Endometrial microvascular endothelial cells (primary cell): ENCODE measurements around the gene ARRB2. TPM values are rescaled to one million over a fixed set of nuclear protein-coding genes. Genes with fewer than 3 reads are reported as not detected.

Experiments used
- in situ Hi-C: cut with HindIII; loops from 2 replicates; pipeline ENCODE4 v1.10.0; 2017; ENCODE audit warnings: low sequenced_read_pairs, low pct_unique_long_range_greater_than_20kb; ENCODE audit errors: inconsistent ontology term
- total RNA-seq: library from RNA; depleted of rRNA; stranded (reverse); fragments of >200 nt; gene quantifications from one replicate; pipeline ENCODE4 v1.2.3, GENCODE V29; 2015; ENCODE audit errors: inconsistent ontology term

ARRB2 gene
- total RNA-seq, 1 donor from 2014 or later: 8.5 TPM

DNA sequence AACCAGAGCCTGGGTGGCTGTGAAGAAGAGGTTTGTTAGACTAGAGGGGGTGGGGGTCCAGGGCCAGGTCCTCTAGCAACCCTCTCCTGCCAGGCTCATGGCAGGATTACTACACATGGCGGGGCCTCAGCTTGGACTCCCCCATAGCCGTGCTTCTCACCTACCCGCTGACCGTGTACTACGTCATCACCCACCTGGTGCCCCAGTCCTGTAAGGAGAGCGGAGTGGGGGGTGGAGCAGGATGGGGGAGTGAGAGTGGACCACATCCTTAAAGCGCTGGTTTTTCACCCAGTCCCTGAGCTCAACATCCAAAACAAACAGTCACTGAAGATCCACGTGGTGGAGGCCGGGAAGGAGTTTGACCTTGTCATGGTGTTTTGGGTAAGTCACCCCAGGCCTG, 33.5 kb downstream of the ARRB2 start:
- in situ Hi-C loops: no loop called here

DNA sequence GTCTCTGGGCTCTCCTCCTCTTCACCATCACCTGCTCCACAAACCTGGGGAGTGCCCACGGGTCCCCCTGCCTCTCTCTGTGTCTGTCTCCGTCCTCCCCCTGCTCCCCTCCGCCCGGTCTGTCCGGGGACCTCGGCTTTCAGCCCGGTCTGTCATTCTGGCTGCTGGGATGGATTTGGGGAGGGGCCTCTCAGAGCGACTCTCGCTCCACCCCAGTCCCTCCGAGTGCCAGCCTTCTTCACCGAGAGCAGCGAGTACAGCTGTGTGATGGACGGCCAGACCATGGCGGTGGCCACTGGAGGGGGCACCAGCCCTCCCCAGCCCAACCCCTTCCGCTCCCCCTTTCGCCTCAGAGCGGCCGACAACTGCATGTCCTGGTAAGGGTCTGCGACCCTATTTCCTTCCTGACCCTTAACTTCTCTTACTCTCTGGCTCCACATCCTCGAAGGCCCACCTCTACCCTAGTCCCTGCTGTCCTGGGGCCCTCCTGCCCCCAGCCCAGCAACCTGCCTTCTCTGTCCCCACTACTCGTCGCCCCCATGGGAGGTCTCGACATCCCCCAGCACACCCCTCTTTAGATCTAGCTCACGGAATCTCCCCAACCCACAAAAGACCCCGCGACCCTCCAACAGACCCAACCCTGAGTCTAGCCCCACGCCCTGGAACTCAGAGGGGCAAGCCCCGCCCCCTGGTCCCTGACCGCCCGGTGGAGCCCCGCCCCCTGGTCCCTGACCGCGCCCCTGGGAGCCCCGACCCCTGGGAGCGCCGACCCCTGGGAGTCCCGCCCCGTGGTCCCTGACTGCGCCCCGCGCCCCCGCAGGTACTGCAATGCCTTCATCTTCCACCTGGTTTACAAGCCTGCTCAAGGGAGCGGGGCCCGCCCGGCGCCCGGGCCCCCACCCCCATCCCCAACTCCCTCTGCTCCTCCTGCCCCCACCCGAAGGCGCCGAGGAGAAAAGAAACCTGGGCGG, 34.9 kb downstream of the ARRB2 start:
- in situ Hi-C loops: no loop called here

DNA sequence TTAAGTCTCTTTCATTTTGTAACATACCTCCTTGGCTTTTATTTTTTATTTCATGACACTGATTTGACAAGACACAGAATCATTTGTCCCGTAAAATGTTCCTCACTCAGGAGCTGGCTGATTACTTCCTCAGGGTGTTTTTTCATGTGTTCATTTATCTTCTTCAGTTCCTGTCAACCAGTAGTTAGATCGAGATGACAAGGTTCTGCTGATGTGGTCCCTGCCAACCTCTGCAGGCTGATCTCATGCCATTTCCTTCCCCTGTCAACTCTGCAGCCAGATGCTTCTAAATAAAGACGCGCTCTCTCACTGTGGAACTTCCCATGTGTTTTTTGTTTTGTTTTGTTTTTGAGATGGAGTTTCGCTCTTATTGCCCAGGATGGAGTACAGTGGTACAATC, 37.4 kb downstream of the ARRB2 start:
- in situ Hi-C loops: no loop called here

- in situ Hi-C loops: no loop called here
Measured at GRCh38 chr17:4748686-4749085, 38.3 kb downstream of the ARRB2 start.

DNA sequence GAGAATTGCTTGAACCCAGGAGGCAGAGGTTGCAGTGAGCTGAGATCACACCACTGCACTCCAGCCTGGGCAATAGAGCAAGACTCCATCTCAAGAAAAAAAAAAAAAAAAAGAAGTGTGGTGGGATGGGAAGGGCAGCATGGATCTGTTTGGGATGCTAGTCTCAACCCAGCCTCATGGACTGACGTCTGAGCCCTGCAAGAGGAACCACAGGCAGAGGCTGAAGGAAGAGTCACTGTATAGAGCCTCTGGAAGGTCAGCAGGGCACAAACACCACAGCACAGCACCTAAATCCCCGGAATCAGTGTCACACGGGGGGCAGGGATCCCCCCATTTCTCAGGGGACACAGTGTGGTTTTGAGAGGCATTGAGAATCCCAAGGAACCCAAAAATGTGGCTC, 40.2 kb downstream of the ARRB2 start:
- in situ Hi-C loops: no loop called here

DNA sequence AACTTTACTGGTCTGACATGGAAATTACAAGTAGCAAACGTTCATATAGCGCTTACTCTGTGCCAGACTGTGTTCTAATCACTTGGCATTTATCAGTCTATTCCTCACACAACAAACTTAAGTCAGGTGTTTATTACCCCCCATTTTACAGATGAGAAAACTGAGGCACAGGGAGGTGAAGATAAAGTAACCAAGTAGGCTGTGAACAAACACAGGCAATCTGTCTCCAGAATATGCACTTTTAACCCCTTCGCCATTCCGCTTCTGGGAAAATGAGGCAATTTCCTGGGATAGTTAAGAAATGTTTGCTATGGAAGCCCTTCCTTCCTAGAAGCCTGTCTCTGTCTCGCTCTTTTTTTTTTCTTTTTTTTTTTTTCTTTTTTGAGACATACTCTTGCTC, 41.5 kb downstream of the ARRB2 start:
- in situ Hi-C loops: no loop called here

- in situ Hi-C loops: no loop called here
Measured at GRCh38 chr17:4753392-4753791, 43.0 kb downstream of the ARRB2 start.

DNA sequence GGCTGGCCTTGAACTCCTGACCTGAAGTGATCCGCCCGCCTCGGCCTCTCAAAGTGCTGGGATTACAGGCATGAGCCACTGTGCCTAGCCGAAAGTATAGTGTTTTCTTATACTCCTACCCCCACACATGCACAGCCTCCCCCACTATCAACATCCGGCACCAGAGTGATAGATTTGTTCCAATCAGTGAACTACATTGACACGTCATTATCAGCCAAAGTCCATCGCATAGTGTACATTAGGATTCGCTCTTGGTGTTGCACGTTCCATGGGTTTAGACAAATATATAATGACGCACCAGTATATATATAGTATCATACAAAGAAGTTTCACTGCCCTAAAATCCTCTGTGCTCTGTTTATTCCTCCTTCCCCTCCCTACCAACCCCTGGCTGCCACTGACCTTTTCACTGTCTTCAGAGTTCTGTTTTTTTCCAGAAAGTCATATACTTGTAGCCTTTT, 49.4 kb downstream of the ARRB2 start:
- in situ Hi-C loops: no loop called here

GRCh38 chr17:4764595-4764994, 54.2 kb downstream of the ARRB2 start:
- in situ Hi-C loops: no loop called here

DNA sequence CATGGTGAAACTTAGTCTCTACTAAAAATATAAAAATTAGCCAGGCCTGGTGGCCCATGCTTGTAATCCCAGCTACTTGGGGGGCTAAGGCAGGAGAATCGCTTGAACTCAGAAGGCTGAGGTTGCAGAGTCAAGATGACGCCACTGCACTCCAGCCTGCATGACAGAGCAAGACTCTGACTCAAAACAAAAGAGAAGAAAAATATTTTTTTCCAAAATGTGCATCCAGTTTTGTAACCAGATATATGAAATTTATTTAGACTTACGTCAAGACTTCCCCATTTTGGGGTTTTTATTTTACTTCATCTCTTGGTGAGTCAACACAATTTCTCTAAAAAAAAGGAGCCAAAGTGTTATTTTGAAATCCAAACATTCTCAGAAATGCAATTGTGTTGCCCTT, 55.8 kb downstream of the ARRB2 start:
- in situ Hi-C loops: no loop called here

DNA sequence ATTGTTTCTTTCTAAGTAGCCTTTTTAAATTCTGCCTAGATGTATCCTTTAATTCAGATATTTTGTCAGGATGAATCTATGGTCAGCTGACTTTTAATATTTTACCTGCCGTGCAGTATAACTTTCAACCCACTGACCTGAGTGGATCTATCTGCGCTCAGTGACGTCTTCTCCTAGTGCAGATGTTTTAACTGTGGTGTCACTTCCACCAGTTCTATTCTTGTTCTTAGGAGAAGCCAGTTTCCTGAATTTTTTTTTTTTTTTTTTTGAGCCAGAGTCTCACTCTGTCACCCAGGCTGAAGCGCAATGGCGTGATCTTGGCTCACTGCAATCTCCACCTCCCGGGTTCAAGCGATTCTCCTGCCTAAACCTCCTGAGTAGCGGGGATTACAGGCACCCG, 56.3 kb downstream of the ARRB2 start:
- in situ Hi-C loops: no loop called here

GRCh38 chr17:4768298-4768697, 57.9 kb downstream of the ARRB2 start:
- in situ Hi-C loops: no loop called here

DNA sequence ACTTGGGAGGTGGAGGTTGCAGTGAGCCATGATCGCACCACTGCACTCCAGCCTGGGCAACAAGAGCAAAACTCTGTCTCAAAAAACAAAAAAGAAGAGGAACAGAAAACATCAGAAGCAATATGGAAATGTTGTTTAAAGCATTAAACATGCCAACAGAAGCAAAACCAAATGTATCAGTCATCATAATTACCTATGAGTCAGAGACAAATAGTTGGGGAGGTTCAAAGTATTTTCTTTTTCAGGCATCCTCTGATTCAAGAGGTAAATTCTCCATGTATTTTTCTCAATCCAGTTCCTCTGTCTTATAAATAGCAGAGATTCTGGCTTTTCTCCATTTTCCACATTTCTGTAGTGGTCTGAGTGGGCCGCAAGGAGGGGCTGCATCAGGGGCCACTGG, 59.2 kb downstream of the ARRB2 start:
- in situ Hi-C loops: no loop called here

Other genes with a start within 250 kb of the ARRB2 start
- 21.9 TPM for gene SPNS2, start 211.8 kb upstream of the ARRB2 start, total RNA-seq
- 111 TPM for gene MYBBP1A, start 155.2 kb upstream of the ARRB2 start, total RNA-seq
- not detected for gene GGT6, start 150.1 kb upstream of the ARRB2 start, total RNA-seq
- gene SMTNL2, start 126.1 kb upstream of the ARRB2 start, total RNA-seq: not detected
- gene ALOX15, start 69.0 kb upstream of the ARRB2 start, total RNA-seq: not detected
- 54.4 TPM for gene PELP1, start 6.5 kb upstream of the ARRB2 start, total RNA-seq
- gene MED11, start 20.8 kb downstream of the ARRB2 start, total RNA-seq: 36.2 TPM
- gene ZMYND15, start 29.2 kb downstream of the ARRB2 start, total RNA-seq: not detected
- gene CXCL16, start 29.3 kb downstream of the ARRB2 start, total RNA-seq: 1.1 TPM
- not detected for gene TM4SF5, start 61.3 kb downstream of the ARRB2 start, total RNA-seq
- gene VMO1, start 75.7 kb downstream of the ARRB2 start, total RNA-seq: not detected
- not detected for gene GLTPD2, start 78.3 kb downstream of the ARRB2 start, total RNA-seq
- gene PSMB6, start 85.5 kb downstream of the ARRB2 start, total RNA-seq: 378 TPM
- 40.2 TPM for gene PLD2, start 96.5 kb downstream of the ARRB2 start, total RNA-seq
- 36.4 TPM for gene MINK1, start 122.7 kb downstream of the ARRB2 start, total RNA-seq
- 0.46 TPM for gene C17orf107, start 188.9 kb downstream of the ARRB2 start, total RNA-seq
- 0.37 TPM for gene CHRNE, start 192.5 kb downstream of the ARRB2 start, total RNA-seq
- not detected for gene GP1BA, start 221.6 kb downstream of the ARRB2 start, total RNA-seq
- gene SLC25A11, start 229.4 kb downstream of the ARRB2 start, total RNA-seq: 65.9 TPM
- 48.5 TPM for gene RNF167, start 229.6 kb downstream of the ARRB2 start, total RNA-seq
- 1,657 TPM for gene PFN1, start 237.9 kb downstream of the ARRB2 start, total RNA-seq
- gene ENO3, start 240.5 kb downstream of the ARRB2 start, total RNA-seq: not detected